ENCODE data around the gene NIFK.

DNA sequence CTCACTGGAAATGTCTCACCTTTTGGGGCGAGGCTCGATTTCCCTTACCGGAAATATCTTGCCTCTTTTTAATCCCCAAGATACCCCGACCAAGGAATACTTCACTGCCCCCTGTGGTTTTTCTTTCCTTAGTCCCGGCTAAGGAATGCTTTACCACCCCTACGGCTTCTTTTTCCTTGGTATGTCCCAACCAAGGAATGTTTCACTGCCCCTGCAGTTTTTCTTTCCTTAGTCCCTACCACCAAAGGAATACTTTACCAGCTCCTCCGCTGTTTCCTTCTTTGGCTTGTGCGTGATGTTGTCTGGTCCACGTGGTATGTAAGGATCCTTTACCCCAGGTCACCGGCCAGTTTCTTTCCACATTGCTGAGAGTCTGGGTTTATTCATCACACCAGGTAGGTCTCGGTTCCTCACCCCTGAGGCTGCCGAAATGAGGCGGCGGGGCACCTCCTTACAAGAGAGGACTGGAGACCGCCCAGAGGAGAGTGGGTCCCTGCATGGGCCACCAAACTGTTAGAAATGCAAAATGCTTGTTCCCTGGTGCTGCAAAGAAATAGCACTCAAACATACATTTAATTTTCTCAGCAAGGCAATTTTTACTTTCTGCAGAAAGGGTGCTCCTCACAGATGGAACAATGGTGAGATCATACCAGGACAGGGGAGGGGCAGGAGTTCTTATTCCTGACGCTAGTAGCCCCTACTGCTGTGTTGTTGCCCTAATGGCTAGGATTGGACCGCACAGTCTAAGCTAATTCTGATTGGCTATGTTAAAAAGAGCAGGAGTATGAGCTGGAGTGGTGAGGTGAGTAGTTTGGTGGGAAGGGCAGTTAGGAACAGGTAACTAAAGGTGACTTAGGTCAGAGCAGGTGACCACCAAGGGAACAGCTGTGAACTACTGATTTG, 54.0 kb downstream of the NIFK start:
- TF ChIP-seq EZH2 (IDR thresholded peaks at IDR 0.05; ENCODE audit: insufficient read depth, poor library complexity, severe bottlenecking) (no peak), EZH2phosphoT487 (IDR thresholded peaks at IDR 0.05; ENCODE audit: insufficient read depth, low read depth) (no peak)

Measured in GM23248 (cell line).